ENCODE data around the gene SORBS2.

The SORBS2 gene

DNA sequence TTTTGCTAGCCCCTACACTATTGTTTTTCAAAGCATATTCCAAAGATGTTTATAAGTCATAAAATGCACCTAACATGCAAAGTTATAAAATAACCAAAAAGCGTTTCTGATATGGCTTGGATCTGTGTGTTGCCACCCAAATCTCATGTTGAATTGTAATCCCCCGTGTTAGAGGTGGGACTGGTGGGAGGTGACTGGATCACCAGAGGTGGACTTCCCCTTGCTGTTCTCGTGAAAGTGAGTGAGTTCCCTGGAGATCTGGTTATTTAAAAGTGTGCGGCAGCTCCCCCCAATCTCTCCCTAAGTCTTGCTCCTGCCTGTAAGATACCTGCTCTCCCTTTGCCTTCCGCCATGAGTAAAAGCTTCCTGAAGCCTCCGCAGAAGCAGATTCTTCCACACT, 22.8 kb upstream of the SORBS2 start:
- DNase-seq = no peak

DNA sequence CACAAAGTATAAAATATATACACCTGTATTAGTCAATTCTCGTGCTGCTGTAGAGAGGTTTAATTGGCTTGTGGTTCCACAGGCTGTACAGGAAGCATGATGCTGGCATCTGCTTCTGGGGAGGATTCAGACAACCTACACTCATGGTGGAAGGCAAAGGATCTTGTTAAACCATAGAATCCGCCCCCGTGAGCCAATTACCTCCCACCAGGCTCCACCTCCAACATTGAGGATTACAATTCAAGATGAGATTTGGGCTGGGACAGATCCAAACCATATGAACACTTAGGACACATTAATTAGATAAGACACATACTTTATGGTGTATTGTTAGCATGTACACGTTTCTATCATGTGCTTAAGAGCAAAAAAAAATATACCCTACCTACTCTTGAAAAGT, 22.1 kb upstream of the SORBS2 start:
- DNase-seq = no peak

DNA sequence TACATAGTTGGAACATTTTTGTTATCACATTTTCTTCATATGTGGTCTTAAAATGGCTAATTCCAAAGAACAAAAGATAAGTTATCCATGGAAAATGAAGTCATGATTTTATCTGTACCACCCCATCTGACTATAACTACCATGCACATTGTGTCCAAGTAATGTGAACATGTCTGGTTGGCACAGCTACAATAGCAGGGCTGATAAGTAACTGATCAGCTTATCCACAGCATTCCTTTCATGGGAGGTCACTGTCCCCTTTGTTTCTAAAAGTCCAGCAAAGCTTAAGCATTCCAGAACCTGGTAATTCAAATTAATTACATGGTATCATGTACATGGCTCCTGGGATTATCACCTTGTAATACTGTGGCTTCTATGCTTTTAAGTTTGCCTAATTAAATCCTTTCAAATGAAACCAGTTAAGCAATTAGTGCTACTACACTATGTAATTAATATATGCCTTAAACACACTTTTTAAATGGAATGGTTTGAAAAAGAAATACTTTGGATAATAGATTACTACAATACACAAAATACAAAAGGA, 21.1 kb upstream of the SORBS2 start:
- peak; percentile 41 for DNase-seq

DNA sequence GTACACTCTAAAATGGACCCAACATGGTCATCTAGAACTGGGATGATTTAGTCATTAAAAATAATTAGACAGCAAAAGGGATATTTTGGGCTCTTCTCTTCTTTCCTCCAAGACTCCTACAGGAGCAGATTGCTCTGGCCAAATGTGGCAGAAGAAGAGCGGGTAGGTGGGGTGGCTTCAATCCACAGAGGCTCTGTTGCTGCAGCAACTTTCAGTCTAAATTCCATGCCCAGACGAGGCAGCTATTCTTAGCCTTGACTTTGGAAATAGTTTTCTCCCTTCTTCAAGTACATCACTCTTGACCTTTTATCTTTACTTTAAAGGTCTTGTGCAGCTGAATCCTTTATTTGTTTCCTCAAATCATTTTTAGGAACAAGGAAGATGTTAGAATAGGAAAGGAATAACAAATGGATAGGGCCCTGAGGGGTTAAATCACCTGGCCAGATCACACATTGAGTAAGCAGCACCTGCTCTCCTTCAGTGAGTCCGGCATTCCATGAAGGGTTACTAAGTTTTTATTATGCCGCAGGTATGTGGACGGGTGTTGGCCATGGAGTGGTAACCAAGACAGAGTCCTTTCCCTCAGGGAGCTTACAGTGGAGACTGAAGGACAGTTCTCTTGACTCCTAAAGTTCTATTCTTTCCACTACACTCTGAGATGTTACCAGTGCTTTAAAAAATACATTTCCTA, 19.3 kb upstream of the SORBS2 start:
- no peak for DNase-seq

- no peak for DNase-seq
Observed at GRCh38 chr4:185830263-185830994, 18.4 kb upstream of the SORBS2 start.

DNA sequence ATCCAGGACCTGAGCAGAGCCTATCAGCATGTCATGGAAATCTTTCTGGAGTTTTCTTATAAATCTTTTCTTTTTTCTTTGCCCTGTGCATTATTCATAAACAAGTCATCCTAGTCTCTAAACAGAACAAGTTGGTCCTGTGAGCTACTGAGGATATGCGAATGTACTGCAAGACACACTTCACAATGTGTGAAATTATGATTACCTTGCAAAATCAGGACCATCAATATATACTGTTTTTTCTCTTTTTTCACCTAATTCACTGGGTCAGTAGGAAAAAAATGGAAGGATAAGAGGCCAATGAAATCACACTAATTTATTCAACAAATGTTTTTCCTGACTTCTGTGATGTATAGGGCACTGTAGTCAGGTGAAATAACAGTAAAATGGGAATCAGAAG, 14.4 kb upstream of the SORBS2 start:
- DNase-seq = no peak

DNA sequence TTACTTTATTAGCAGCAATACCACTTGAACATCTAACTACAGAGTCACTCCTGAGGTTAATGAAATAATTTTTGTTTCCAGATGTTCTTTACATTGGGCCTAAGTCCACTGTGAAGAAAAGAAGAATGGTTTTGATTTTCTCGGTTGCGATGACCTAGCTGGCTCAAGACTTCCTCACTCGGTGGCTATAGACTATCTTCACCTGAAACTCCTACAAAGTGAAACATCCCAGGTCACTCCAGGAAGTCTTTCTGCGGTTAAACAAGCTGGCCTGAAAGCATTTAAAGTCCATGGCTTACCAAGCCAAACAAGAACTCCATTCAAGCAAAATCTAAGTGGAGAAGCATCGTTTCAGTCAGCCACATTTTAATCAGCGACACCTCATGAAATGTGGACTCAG, 13.7 kb upstream of the SORBS2 start:
- no peak for DNase-seq

DNA sequence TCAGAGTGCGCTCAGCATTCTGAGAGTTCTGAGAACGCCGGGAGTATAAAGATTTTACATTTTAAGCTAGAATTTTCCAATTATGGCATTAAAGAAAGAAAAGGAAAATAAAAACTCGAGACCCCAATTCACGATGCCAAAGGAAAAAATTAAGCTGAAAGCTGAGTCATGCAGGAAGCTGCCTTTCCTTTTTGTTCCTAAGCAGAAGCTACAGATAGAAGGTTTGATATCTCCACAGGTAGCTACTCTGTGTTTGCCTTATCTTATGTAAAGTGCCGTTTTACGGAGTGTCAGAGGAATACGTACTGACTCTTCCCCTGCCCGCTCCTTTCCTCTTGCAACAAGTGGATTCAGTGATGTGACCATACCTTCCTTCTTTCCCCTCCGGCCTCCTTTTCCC, 10.8 kb upstream of the SORBS2 start:
- DNase-seq = no peak

DNA sequence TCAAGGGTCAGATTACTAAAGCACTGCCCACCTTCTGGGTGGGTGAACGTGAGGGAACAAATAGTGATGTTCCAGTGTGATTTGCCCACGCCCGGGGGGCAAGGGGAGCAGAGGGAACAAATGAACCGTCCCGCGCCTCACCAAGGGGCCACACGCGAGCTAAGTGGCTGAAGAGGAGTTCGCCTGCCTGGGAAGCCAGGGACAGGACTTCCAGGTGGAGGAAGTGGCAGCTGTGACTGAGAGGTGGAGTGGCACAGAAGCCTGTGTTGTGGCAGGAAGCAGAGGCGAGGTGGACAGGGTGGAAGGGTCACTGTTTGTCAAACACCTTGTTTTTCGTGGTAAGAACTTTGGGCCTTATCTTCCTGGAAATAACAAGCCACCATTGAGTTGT, 9.0 kb upstream of the SORBS2 start:
- DNase-seq = no peak

DNA sequence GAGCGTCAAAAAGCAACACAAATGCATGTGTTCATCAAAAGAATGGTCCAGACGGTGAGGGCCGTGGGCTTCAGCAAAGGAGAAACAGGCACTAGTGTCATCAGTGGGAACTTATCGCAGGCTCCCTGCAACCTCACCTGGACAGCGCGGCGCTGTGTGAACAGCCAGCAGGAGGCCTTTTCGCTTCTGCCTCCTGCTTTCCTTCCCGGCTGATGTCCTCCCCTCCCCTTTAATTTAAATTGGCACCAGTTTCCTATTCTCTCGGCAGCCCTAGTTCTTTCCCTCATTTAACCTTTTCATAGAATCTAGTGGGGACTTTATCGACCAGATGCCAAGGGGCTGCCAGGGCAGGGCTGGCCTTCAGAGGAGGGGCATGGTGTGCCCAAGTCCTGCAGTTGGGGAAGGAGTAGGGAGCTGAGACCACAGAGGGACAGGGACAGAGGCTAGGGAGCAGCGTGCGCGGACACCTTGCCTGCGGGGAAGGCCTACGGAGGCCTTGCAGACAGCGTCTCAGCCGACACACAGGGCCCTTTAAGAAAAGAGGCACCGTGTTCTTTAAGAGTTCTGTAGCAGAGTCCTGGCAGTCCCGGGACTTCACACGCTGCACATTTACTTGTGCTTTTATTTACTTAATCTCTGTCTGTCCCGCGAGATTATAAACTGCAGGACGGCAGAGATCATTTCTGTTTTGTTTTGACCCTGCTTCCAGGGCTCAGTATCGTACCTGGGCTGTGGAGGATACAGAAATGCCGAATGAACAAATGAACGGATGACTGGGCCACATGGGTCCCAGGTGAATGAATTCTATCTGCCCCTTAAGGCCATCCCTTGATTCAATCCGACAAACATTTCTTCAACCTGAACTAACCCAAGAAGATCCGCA, 8.4 kb upstream of the SORBS2 start:
- no peak for DNase-seq

- DNase-seq = no peak
Observed at GRCh38 chr4:185819144-185819543, 7.2 kb upstream of the SORBS2 start.

DNA sequence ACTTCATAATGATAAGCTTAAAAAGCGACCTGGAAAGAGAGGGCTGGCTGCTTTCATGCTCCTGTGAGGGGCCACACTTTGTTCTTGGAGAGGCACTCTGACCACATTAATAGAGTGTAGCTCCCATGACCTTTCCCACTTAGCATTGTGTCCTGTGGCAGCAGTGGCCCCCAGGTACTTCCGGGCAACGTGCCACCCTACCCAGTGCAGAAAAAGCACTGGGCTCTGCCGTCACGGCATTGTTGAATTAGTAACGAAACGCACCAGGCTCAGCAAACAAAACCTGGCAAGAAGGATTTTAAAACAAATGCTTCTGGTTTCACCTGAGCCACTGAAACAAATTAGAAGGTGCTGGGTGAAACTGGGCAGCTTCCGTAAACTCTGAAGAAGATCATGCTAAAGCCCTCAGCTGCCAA, 5.4 kb upstream of the SORBS2 start:
- no peak for DNase-seq

DNA sequence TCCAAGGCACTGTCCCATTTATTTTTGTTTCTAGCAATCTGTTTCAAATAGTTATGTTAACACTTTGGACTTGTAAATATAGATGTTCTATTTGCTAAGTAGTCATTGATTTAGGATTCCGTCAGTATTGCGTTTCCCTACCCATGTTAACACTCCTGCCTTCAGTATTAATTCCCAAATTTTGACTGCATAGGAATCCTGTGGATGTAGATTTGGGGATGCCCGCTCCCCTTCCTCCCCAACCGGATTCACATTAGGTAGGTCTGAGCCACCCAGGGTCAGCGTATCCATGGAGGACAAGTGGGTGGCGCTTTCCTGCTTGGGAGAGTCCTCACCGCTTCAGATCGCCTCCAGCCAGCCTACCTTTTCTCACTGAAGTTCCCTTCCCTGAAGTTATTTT, 1.1 kb upstream of the SORBS2 start:
- DNase-seq = no peak

- DNase-seq = no peak
Observed at GRCh38 chr4:185810746-185811508, 1.1 kb downstream of the SORBS2 start.

DNA sequence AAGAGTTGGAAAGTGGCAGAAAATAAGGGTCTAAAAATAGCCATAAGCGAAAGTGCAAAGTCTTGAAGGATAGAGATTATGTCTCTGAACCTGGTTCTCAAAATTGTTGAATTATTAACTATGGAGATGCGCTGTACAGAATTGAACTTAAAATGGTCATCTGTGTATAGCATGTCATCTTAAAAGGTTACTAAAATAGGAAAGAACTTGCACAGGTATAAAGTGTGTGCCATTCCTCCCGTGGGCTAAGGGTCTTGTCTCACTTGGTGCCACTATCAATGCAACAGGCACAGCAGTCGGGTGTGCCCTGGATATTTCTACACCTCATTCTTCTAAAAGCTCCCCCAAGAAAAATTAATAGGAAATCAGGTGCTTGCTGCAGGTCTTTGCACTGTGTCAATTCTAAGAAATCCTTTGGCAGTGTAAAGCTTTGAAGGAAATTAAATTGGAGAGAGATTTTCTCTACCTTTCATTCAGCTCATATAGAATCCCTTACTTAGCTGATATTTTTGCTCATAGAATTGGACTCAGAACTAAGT, 2.4 kb downstream of the SORBS2 start:
- DNase-seq = no peak

DNA sequence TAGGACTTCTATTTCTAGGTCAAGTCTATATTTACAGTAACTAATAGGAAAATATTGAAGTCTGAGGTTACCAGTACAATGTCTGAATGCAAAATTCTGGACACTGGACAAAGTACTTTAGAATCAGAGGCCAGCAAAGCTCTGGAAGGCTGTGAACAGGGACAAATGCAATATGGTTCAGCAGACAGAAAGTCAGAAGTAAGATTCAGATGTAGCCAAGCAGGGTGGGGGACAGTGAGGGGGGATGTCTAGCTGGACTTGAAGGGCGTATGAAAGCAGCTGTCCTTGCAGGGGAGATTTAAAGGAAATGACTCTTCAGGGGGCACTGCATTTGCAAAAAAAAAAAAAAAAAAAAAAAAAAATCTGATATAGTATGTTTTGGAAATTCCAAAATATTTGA, 2.9 kb downstream of the SORBS2 start:
- no peak for DNase-seq

GRCh38 chr4:185805979-185806378, 6.0 kb downstream of the SORBS2 start:
- DNase-seq = no peak

DNA sequence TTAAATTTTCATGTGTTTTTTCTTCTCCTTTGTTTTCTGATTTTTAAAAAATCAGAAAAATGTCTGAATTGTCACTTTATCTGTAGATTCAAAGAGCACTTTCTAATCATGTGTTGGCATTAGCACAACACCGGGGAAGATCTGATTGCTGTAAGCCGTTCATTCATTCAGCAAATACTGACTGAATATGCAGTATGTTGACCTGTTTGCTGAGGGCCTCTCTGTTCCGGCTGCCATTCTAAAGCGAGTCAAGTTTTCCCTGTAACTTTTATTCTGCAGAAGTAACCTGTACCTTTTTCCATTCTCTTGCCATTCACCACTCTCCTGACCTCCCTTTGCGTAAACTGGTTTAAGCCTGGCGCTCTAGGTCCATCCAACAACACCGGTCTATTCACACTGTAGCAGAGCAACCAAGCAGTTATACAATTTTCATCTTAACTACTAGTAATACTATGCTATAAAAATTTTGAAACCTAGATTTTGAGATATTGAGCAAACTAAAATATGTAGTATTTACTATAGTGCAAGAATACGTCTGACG, 6.7 kb downstream of the SORBS2 start:
- DNase-seq = no peak

- no peak for DNase-seq
Observed at GRCh38 chr4:185803022-185803421, 9.0 kb downstream of the SORBS2 start.

GRCh38 chr4:185801471-185801870, 10.5 kb downstream of the SORBS2 start:
- peak; percentile 25 for DNase-seq

- DNase-seq = no peak
Observed at GRCh38 chr4:185800266-185800945, 11.6 kb downstream of the SORBS2 start.

- no peak for DNase-seq
Observed at GRCh38 chr4:185799442-185799841, 12.6 kb downstream of the SORBS2 start.

Data from fibroblast of upper back skin (primary cell).